Measurements from ENCODE around the gene RAET1L. TPM values are rescaled to one million over a fixed set of nuclear protein-coding genes. Genes with fewer than 3 reads are reported as not detected.

Gene RAET1L
- total RNA-seq, 1 experiment from 2014 or later: 1.2 TPM

GRCh38 chr6:150033207-150033771, 8.0 kb upstream of the RAET1L start:
- intact Hi-C loops (cut with micrococcal nuclease): no loop called here
- BruUV-seq (replicated peaks): no TSS peak

GRCh38 chr6:150032598-150032997, 7.3 kb upstream of the RAET1L start:
- no peak for DNase-seq (ENCODE audit: unreplicated experiment)
- no peak for TF ChIP-seq CTCF (IDR thresholded peaks at IDR 0.05; ENCODE audit: unreplicated experiment)
- Mint-ChIP-seq H3K4me3 (ENCODE audit: unreplicated experiment) (no peak overlapping the region), H3K36me3 (ENCODE audit: insufficient read depth, unreplicated experiment) (no peaks in the 10 kb centered on the region), H3K4me1 (ENCODE audit: insufficient read depth, unreplicated experiment) (peaks cover 5% of the 10 kb centered on the region), H3K9me3 (ENCODE audit: unreplicated experiment) (no peaks in the 10 kb centered on the region), H3K27me3 (ENCODE audit: insufficient read depth, unreplicated experiment) (peaks cover 15% of the 10 kb centered on the region), H3K27ac (ENCODE audit: low read depth, unreplicated experiment) (no peak overlapping the region)
- ChIA-PET POLR2A (no interaction called here), CTCF (no interaction called here)
- no TSS peak for BruUV-seq (replicated peaks)
- intact Hi-C loops (cut with micrococcal nuclease): no loop called here

More at GRCh38 chr6:150033207-150033771, 8.0 kb upstream of the RAET1L start:
- Mint-ChIP-seq H3K4me3 (ENCODE audit: unreplicated experiment) (no peak overlapping the region), H3K4me1 (ENCODE audit: insufficient read depth, unreplicated experiment) (peaks cover 1% of the 10 kb centered on the region), H3K36me3 (ENCODE audit: insufficient read depth, unreplicated experiment) (no peaks in the 10 kb centered on the region), H3K27me3 (ENCODE audit: insufficient read depth, unreplicated experiment) (peaks cover 22% of the 10 kb centered on the region), H3K9me3 (ENCODE audit: unreplicated experiment) (no peaks in the 10 kb centered on the region), H3K27ac (ENCODE audit: low read depth, unreplicated experiment) (no peak overlapping the region)
- ChIA-PET POLR2A (no interaction called here), CTCF (interaction anchor here (1.0 kb wide), 1 partner anchor 47 kb away, joined by 3 read pairs; no protein-coding TSS in a partner anchor)
- no peak for TF ChIP-seq CTCF (IDR thresholded peaks at IDR 0.05; ENCODE audit: unreplicated experiment)
- no peak for DNase-seq (ENCODE audit: unreplicated experiment)

- no peak for DNase-seq (ENCODE audit: unreplicated experiment)
- no TSS peak for BruUV-seq (replicated peaks)
- no peak for TF ChIP-seq CTCF (IDR thresholded peaks at IDR 0.05; ENCODE audit: unreplicated experiment)
- ChIA-PET CTCF (no interaction called here), POLR2A (no interaction called here)
- H3K9me3 Mint-ChIP-seq (ENCODE audit: unreplicated experiment): no peaks in the 10 kb centered on the region
- H3K36me3 Mint-ChIP-seq (ENCODE audit: insufficient read depth, unreplicated experiment): no peaks in the 10 kb centered on the region
- no peak overlapping the region for H3K4me3 Mint-ChIP-seq (ENCODE audit: unreplicated experiment)
- peaks cover 11% of the 10 kb centered on the region for H3K4me1 Mint-ChIP-seq (ENCODE audit: insufficient read depth, unreplicated experiment)
- H3K27me3 Mint-ChIP-seq (ENCODE audit: insufficient read depth, unreplicated experiment): no peaks in the 10 kb centered on the region
- H3K27ac Mint-ChIP-seq (ENCODE audit: low read depth, unreplicated experiment): no peak overlapping the region
- intact Hi-C loops (cut with micrococcal nuclease): no loop called here
Observed at GRCh38 chr6:150030611-150031010, 5.3 kb upstream of the RAET1L start.

GRCh38 chr6:150029749-150030148, 4.4 kb upstream of the RAET1L start:
- Mint-ChIP-seq H3K27me3 (ENCODE audit: insufficient read depth, unreplicated experiment) (no peaks in the 10 kb centered on the region), H3K9me3 (ENCODE audit: unreplicated experiment) (no peaks in the 10 kb centered on the region), H3K27ac (ENCODE audit: low read depth, unreplicated experiment) (no peak overlapping the region), H3K36me3 (ENCODE audit: insufficient read depth, unreplicated experiment) (no peaks in the 10 kb centered on the region), H3K4me3 (ENCODE audit: unreplicated experiment) (no peak overlapping the region), H3K4me1 (ENCODE audit: insufficient read depth, unreplicated experiment) (peaks cover 18% of the 10 kb centered on the region)
- ChIA-PET CTCF (no interaction called here), POLR2A (no interaction called here)
- intact Hi-C loops (cut with micrococcal nuclease): loop anchor here (5.0 kb wide), 1 partner anchor 38 kb away; the partner anchor contains the start of gene ULBP3
- BruUV-seq (replicated peaks): no TSS peak
- no peak for DNase-seq (ENCODE audit: unreplicated experiment)
- TF ChIP-seq CTCF (IDR thresholded peaks at IDR 0.05; ENCODE audit: unreplicated experiment): no peak
